MM.1S (cell line): ENCODE results near the gene KIF7.

Experiments
- DNase-seq: peaks from one replicate; pipeline ENCODE4 v3.0.0-alpha.2; 2015
- H2AFZ ChIP-seq: fragments of 300-600 bp; sonication (generic); 2 replicates; pipeline ENCODE4 v1.6.0; 2016; ENCODE audit warnings: antibody characterized with exemption, low read length
- H3F3A ChIP-seq: fragments of 300-600 bp; sonication (generic); 2 replicates; pipeline ENCODE4 v1.6.1; 2016; ENCODE audit warnings: mild to moderate bottlenecking, antibody characterized with exemption, low read length, moderate library complexity, mixed read lengths; ENCODE audit not compliant: insufficient read depth
- H3K27ac ChIP-seq: fragments of 300-600 bp; sonication (generic); 2 replicates; pipeline ENCODE4 v1.5.1; 2016; ENCODE audit warnings: mild to moderate bottlenecking, low read length
- H3K27me3 ChIP-seq: fragments of 300-600 bp; sonication (generic); replicated peaks from 2 replicates; pipeline ENCODE4 v1.6.0; 2016; ENCODE audit warnings: low read length; ENCODE audit not compliant: insufficient read depth
- H3K36me3 ChIP-seq: fragments of 300-600 bp; sonication (generic); replicated peaks from 2 replicates; pipeline ENCODE4 v1.6.1; 2016; ENCODE audit warnings: mild to moderate bottlenecking, low read length, mixed read lengths; ENCODE audit not compliant: insufficient read depth
- H3K4me1 ChIP-seq: fragments of 300-600 bp; sonication (generic); 2 replicates; pipeline ENCODE4 v1.6.1; 2016; ENCODE audit warnings: low read length, mixed read lengths
- H3K4me2 ChIP-seq: fragments of 300-600 bp; sonication (generic); 2 replicates; pipeline ENCODE4 v1.6.0; 2016; ENCODE audit warnings: low read depth, low read length
- H3K4me3 ChIP-seq: fragments of 300-600 bp; sonication (generic); 2 replicates; pipeline ENCODE4 v1.5.1; 2016; ENCODE audit warnings: low read length, mixed read lengths
- H3K79me2 ChIP-seq: fragments of 300-600 bp; sonication (generic); 2 replicates; pipeline ENCODE4 v1.6.1; 2016; ENCODE audit warnings: mixed run types, low read length, mixed read lengths
- H3K9ac ChIP-seq: fragments of 300-600 bp; sonication (generic); 2 replicates; pipeline ENCODE4 v1.6.1; 2016; ENCODE audit warnings: low read length, mixed read lengths
- H3K9me2 ChIP-seq: fragments of 300-600 bp; sonication (generic); replicated peaks from 2 replicates; pipeline ENCODE4 v1.6.1; 2016; ENCODE audit warnings: mild to moderate bottlenecking, low read length, mixed read lengths; ENCODE audit not compliant: insufficient read depth
- H3K9me3 ChIP-seq: fragments of 300-600 bp; sonication (generic); replicated peaks from 2 replicates; pipeline ENCODE4 v1.6.1; 2016; ENCODE audit warnings: mild to moderate bottlenecking, low read length, mixed read lengths; ENCODE audit not compliant: insufficient read depth
- H4K20me1 ChIP-seq: fragments of 300-600 bp; sonication (generic); 2 replicates; pipeline ENCODE4 v1.6.1; 2016; ENCODE audit warnings: mild to moderate bottlenecking, low read length, moderate library complexity, mixed read lengths; ENCODE audit not compliant: insufficient read depth
- CTCF ChIP-seq: fragments of 300-600 bp; sonication (generic); IDR thresholded peaks from 2 replicates; pipeline ENCODE4 v1.5.1; 2016; ENCODE audit warnings: antibody characterized with exemption, low read length, mixed read lengths
- EZH2 ChIP-seq: fragments of 300-600 bp; sonication (generic); optimal IDR thresholded peaks from 2 replicates; pipeline ENCODE3; 2017; ENCODE audit warnings: low read depth, mild to moderate bottlenecking, antibody characterized with exemption, low read length, mixed read lengths
- EZH2phosphoT487 ChIP-seq: fragments of 300-600 bp; sonication (generic); IDR thresholded peaks from 2 replicates; pipeline ENCODE4 v1.6.1; 2018; ENCODE audit warnings: antibody characterized with exemption, low read length

KIF7 gene

GRCh38 chr15:89616228-89616627, 39.0 kb downstream of the KIF7 start:
- Histone ChIP-seq H2AFZ (no peak overlapping the region), H3K4me1 (no peaks in the 10 kb centered on the region), H3K79me2 (no peaks in the 10 kb centered on the region), H3K9me3 (no peaks in the 10 kb centered on the region), H3K27me3 (no peaks in the 10 kb centered on the region), H3K36me3 (peaks cover 11% of the 10 kb centered on the region), H3K27ac (no peak overlapping the region), H3K4me3 (no peak overlapping the region), H4K20me1 (no peaks in the 10 kb centered on the region), H3F3A (no peaks in the 10 kb centered on the region), H3K4me2 (no peak overlapping the region), H3K9me2 (no peaks in the 10 kb centered on the region), H3K9ac (no peak overlapping the region)
- TF ChIP-seq EZH2phosphoT487, result no peak
- TF ChIP-seq EZH2, result no peak
- TF ChIP-seq CTCF, result no peak
- no peak for DNase-seq

DNA sequence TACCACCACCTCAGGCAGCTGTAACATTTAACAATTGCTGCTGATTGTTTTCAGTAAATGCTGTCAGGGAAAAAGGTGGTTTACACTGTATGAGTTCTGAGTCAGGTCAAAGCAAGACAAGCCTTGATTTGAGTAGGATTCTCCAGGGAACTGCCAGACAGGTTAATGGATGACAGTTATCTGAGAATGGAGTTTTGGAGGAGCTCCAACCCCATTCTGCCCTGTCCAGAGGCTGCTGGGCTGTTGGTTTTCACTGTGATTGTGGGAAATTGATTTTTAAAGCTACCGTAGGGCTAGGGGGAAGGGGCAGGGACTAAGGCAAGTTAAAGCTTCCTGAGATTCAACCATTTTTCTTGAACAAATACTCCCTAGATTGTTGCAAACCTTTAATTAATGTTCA, 40.1 kb downstream of the KIF7 start:
- no peaks in the 10 kb centered on the region for H3F3A ChIP-seq
- H4K20me1 ChIP-seq, result no peaks in the 10 kb centered on the region
- no peak overlapping the region for H3K27ac ChIP-seq
- no peaks in the 10 kb centered on the region for H3K27me3 ChIP-seq
- no peaks in the 10 kb centered on the region for H3K4me1 ChIP-seq
- no peaks in the 10 kb centered on the region for H3K9me3 ChIP-seq
- no peaks in the 10 kb centered on the region for H3K9me2 ChIP-seq
- TF ChIP-seq CTCF (no peak), EZH2 (no peak), EZH2phosphoT487 (no peak)
- no peak for DNase-seq
- H3K9ac ChIP-seq, result no peak overlapping the region
- H3K4me3 ChIP-seq, result no peak overlapping the region
- H3K79me2 ChIP-seq, result no peaks in the 10 kb centered on the region
- peaks cover 11% of the 10 kb centered on the region for H3K36me3 ChIP-seq
- no peak overlapping the region for H2AFZ ChIP-seq
- no peak overlapping the region for H3K4me2 ChIP-seq

DNA sequence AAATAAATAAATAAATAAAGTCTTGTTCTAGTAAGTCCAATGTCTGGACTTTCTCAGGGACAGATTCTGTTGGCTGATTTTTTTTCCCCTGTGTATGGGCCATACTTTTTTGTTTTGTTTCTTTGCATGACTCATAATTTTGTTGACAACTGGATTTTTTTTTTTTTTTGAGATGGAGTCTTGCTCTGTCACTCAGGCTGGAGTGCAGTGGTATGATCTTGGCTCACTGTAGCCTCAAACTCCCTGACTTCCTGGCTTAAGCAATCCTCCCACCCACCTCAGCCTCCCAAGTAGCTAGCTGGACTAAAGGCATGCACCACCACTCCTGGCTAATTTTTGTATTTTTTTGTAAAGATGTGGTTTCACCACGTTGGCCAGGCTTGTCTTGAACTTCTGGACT, 41.1 kb downstream of the KIF7 start:
- Histone ChIP-seq H3K27ac (no peak overlapping the region), H2AFZ (no peak overlapping the region), H3K4me3 (no peak overlapping the region), H3K9me2 (no peaks in the 10 kb centered on the region), H3K4me2 (no peak overlapping the region), H3K9ac (no peak overlapping the region), H3K27me3 (no peaks in the 10 kb centered on the region), H3K36me3 (peaks cover 11% of the 10 kb centered on the region), H4K20me1 (no peaks in the 10 kb centered on the region), H3F3A (no peaks in the 10 kb centered on the region), H3K9me3 (no peaks in the 10 kb centered on the region), H3K4me1 (no peaks in the 10 kb centered on the region), H3K79me2 (no peaks in the 10 kb centered on the region)
- DNase-seq, result no peak
- no peak for TF ChIP-seq EZH2
- TF ChIP-seq CTCF, result no peak
- TF ChIP-seq EZH2phosphoT487, result no peak

DNA sequence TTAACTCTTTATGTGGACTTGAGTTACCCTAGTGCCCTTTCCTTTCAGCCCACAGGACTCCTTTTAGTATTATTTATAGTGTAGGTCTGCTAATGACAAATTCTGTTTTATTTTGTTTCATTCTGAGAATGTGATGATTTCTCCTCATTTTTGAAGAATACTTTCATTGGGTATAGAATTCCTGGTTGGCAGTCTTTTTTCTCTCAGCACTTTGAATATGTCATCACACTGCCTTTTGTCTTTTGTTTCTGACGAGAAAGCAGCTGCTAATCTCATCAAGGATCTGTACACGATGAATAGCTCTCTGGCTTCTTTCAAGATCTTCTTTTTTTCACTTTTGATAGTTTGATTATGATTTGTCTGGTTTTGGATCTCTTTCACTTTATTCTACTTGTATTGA, 42.2 kb downstream of the KIF7 start:
- H3K4me1 ChIP-seq, result no peaks in the 10 kb centered on the region
- peaks cover 11% of the 10 kb centered on the region for H3K36me3 ChIP-seq
- TF ChIP-seq EZH2phosphoT487 (no peak), EZH2 (no peak), CTCF (no peak)
- H3K9ac ChIP-seq, result no peak overlapping the region
- H3K9me2 ChIP-seq, result no peaks in the 10 kb centered on the region
- H4K20me1 ChIP-seq, result no peaks in the 10 kb centered on the region
- H3K27ac ChIP-seq, result no peak overlapping the region
- no peak for DNase-seq
- no peak overlapping the region for H3K4me2 ChIP-seq
- no peak overlapping the region for H2AFZ ChIP-seq
- no peak overlapping the region for H3K4me3 ChIP-seq
- no peaks in the 10 kb centered on the region for H3K9me3 ChIP-seq
- no peaks in the 10 kb centered on the region for H3K79me2 ChIP-seq
- H3F3A ChIP-seq, result no peaks in the 10 kb centered on the region
- no peaks in the 10 kb centered on the region for H3K27me3 ChIP-seq
